ENCODE data around the gene JAKMIP2.

DNA sequence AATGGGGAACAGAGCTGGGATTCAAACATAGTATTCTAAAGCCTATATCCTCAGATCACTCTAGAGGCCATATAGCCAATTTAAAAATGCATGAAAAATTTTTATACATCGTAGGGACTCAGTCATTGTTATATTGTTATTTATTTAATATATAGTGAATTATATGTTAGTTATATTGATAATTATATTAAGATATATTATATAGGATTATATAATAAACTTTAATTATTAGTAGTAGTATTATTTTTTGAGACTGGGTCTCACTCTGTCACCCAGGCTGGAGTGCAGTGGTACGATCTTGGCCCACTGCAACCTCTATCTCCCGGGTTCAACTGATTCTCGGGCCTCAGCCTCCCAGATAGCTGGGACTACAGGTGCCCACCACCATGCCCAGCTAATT, 206.9 kb downstream of the JAKMIP2 start:
- TF ChIP-seq POLR2A (IDR thresholded peaks at IDR 0.05; ENCODE audit: low read depth) = no peak
- TF ChIP-seq, protein P1, sequence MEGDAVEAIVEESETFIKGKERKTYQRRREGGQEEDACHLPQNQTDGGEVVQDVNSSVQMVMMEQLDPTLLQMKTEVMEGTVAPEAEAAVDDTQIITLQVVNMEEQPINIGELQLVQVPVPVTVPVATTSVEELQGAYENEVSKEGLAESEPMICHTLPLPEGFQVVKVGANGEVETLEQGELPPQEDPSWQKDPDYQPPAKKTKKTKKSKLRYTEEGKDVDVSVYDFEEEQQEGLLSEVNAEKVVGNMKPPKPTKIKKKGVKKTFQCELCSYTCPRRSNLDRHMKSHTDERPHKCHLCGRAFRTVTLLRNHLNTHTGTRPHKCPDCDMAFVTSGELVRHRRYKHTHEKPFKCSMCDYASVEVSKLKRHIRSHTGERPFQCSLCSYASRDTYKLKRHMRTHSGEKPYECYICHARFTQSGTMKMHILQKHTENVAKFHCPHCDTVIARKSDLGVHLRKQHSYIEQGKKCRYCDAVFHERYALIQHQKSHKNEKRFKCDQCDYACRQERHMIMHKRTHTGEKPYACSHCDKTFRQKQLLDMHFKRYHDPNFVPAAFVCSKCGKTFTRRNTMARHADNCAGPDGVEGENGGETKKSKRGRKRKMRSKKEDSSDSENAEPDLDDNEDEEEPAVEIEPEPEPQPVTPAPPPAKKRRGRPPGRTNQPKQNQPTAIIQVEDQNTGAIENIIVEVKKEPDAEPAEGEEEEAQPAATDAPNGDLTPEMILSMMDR (IDR thresholded peaks at IDR 0.05) = no peak
- no peak for TF ChIP-seq EP300 (IDR thresholded peaks at IDR 0.05)
